Measurements from ENCODE around the gene DOK5. TPM values are rescaled to one million over a fixed set of nuclear protein-coding genes. Genes with fewer than 3 reads are reported as not detected.

Gene DOK5
- total and polyA plus RNA-seq, 2 of the 8 experiments (the other 6 are each of a cell fraction or from before 2014, with no cell fraction given) = 8.9 to 15.0 TPM

- H4K5ac ChIP-seq (ENCODE audit: insufficient read length, low read depth, low read length) = no peak overlapping the region
- no peak overlapping the region for H2BK20ac ChIP-seq (ENCODE audit: low read length)
- no peak overlapping the region for H3K56ac ChIP-seq (replicated peaks; ENCODE audit: insufficient read length, low read depth, low read length)
- H3K4me3 ChIP-seq (ENCODE audit: extremely low read depth in 1 of 4, insufficient read depth in 2 of 4, low read depth in 3 of 4, low read length in 4 of 4) = no peak overlapping the region
- 82% methylated on average over 4 of the region's 4 CpGs; no CpG with 5 or more reads in 1 of the 2 experiments for WGBS, 2 experiments (ENCODE audit: extremely low coverage in 1 of 2, insufficient coverage in 1 of 2, insufficient read length in 1 of 2, insufficient replicate concordance in 2 of 2, low coverage in 1 of 2, low lambda C conversion rate in 2 of 2, missing lambda C conversion rate in 1 of 2)
- FAIRE-seq (no peak), DNase-seq (ENCODE audit: low read depth in 1 of 2, low spot score in 2 of 2) (no peak)
- no peak overlapping the region for H3K27ac ChIP-seq (ENCODE audit: low read depth, low read length)
- peaks cover 1% of the 10 kb centered on the region; the same call in 1 of the 2 replicates for H3K23me2 ChIP-seq (ENCODE audit: low read depth, low read length)
- H2BK15ac ChIP-seq (ENCODE audit: low read length) = no peak overlapping the region
- no peak overlapping the region for H3K9ac ChIP-seq (replicated peaks in 1 of 4; ENCODE audit: extremely low read depth in 1 of 4, low read depth in 3 of 4, low read length in 3 of 4)
- no peak overlapping the region for H3K18ac ChIP-seq (ENCODE audit: extremely low read depth, low read length)
- H3K79me1 ChIP-seq (ENCODE audit: low read depth, low read length) = no peaks in the 10 kb centered on the region
- no peak overlapping the region for H4K8ac ChIP-seq (ENCODE audit: extremely low read depth, insufficient read depth, low read length)
- POLR2A ChIA-PET (ENCODE audit: partially characterized antibody) = no interaction called here
- H3K23ac ChIP-seq (ENCODE audit: insufficient read length) = no peak overlapping the region
- no peak overlapping the region for H2AFZ ChIP-seq (ENCODE audit: low read length)
- no peaks in the 10 kb centered on the region for H3K27me3 ChIP-seq (replicated peaks in 1 of 4; ENCODE audit: control insufficient read depth in 3 of 4, extremely low read depth in 1 of 4, insufficient read depth in 3 of 4, low read length in 3 of 4)
- H4K91ac ChIP-seq (replicated peaks; ENCODE audit: insufficient read length, low read length) = no peak overlapping the region
- H2BK5ac ChIP-seq (ENCODE audit: low read depth, low read length) = no peak overlapping the region
- CTCF ChIA-PET (ENCODE audit: partially characterized antibody) = no interaction called here
- H3K79me2 ChIP-seq (ENCODE audit: control insufficient read depth in 1 of 2, insufficient read depth in 2 of 2, low read length in 2 of 2) = no peaks in the 10 kb centered on the region
- H3K9me3 ChIP-seq (ENCODE audit: insufficient read depth in 2 of 2, low read depth in 1 of 2, low read length in 1 of 2) = peaks cover 4 to 13% of the 10 kb centered on the region in 2 experiments; a peak in 3 of 4 replicates
- H3K4ac ChIP-seq (replicated peaks; ENCODE audit: insufficient read length, low read depth, low read length) = no peak overlapping the region
- H2AK5ac ChIP-seq (ENCODE audit: low read depth, low read length) = no peak overlapping the region
- H3K4me2 ChIP-seq (ENCODE audit: insufficient read depth in 1 of 2, low read depth in 2 of 2, low read length in 2 of 2) = no peak overlapping the region
- H4K20me1 ChIP-seq (replicated peaks in 1 of 2; ENCODE audit: control insufficient read depth in 1 of 2, insufficient read depth in 2 of 2, low read length in 2 of 2) = no peaks in the 10 kb centered on the region
- no peak for TF ChIP-seq RNF2 (IDR thresholded peaks at IDR 0.05; ENCODE audit: borderline replicate concordance, low read depth, low read length, missing control alignments, poor library complexity, severe bottlenecking)
- no peak for TF ChIP-seq NANOG (IDR thresholded peaks at IDR 0.05; ENCODE audit: insufficient read depth, low read depth, low read length, poor library complexity, severe bottlenecking)
- no peak for TF ChIP-seq CBX5 (IDR thresholded peaks at IDR 0.05; ENCODE audit: low read depth, low read length)
- no peaks in the 10 kb centered on the region; a peak in 1 of 7 replicates for H3K4me1 ChIP-seq (replicated peaks in 1 of 4; ENCODE audit: control insufficient read depth in 3 of 4, insufficient read depth in 4 of 4, low read length in 3 of 4)
- no peak overlapping the region for H2BK120ac ChIP-seq (replicated peaks; ENCODE audit: low read depth, low read length)
- no peak overlapping the region for H2BK12ac ChIP-seq (ENCODE audit: low read depth, low read length)
- peaks cover 0 to 2% (median 0%) of the 10 kb centered on the region in 4 experiments; a peak in 1 of 8 replicates for H3K36me3 ChIP-seq (ENCODE audit: control insufficient read depth in 2 of 4, insufficient read depth in 4 of 4, low read length in 3 of 4)
- no peak overlapping the region for H3K14ac ChIP-seq (ENCODE audit: insufficient read length)
Observed at GRCh38 chr20:54545676-54546358, 70.4 kb downstream of the DOK5 start.
